ENCODE data around the gene COMT. TPM values are rescaled to one million over a fixed set of nuclear protein-coding genes. Genes with fewer than 3 reads are reported as not detected.

Gene COMT
- total and polyA plus RNA-seq, 2 of the 4 experiments (the other 2 are of a cell fraction): 202 to 347 TPM

GRCh38 chr22:19904174-19904856 is 37.3 kb upstream of the COMT start:
- H4K8ac ChIP-seq (ENCODE audit: low read depth in 2 of 2, low read length in 2 of 2): no peak overlapping the region
- H3K4me2 ChIP-seq (ENCODE audit: low read depth, low read length): no peak overlapping the region
- no TSS peak for BruUV-seq (replicated peaks)
- no peak overlapping the region for H2AFZ ChIP-seq (replicated peaks; ENCODE audit: low read length, poor library complexity)
- peaks cover 3% of the 10 kb centered on the region; the same call in 1 of the 2 replicates for H3K9me1 ChIP-seq (ENCODE audit: insufficient read depth, low read length)
- DNase-seq (no peak), ATAC-seq (ENCODE audit: low read depth) (no peak)
- H3K27me3 ChIP-seq (ENCODE audit: control insufficient read depth, insufficient read depth, low read length): no peaks in the 10 kb centered on the region
- no peak overlapping the region for H3K4me3 ChIP-seq (ENCODE audit: insufficient read depth, low read depth, low read length)
- no peak overlapping the region for H2BK20ac ChIP-seq (ENCODE audit: low read depth, low read length)
- no peak overlapping the region for H4K5ac ChIP-seq (ENCODE audit: low read depth, low read length)
- H3K14ac ChIP-seq (replicated peaks; ENCODE audit: low read depth, low read length): no peak overlapping the region
- H2AK9ac ChIP-seq (replicated peaks; ENCODE audit: low read depth, low read length, poor library complexity): peak overlapping the region; percentile 55
- no peak overlapping the region for H3K18ac ChIP-seq (ENCODE audit: low read depth, low read length)
- H3K9ac ChIP-seq (ENCODE audit: low read depth, low read length): no peak overlapping the region
- peaks cover 0 to 6% of the 10 kb centered on the region in 2 experiments; a peak in 2 of 4 replicates for H3K79me1 ChIP-seq (ENCODE audit: low read depth in 1 of 2, low read length in 2 of 2)
- no peak overlapping the region; the same call in 1 of the 2 replicates for H3K4ac ChIP-seq (ENCODE audit: low read depth, low read length)
- intact Hi-C loops (cut with micrococcal nuclease) (no loop called here), dilution Hi-C loops (cut with HindIII; ENCODE audit: low sequenced_read_pairs, unreplicated experiment) (no loop called here), in situ Hi-C loops (cut with MboI; ENCODE audit: low sequenced_read_pairs) (no loop called here)
- POLR2A ChIA-PET (ENCODE audit: unreplicated experiment): no interaction called here
- H4K20me1 ChIP-seq (ENCODE audit: insufficient read depth, low read length): no peaks in the 10 kb centered on the region
- H2BK5ac ChIP-seq (ENCODE audit: low read depth, low read length, poor library complexity, severe bottlenecking): no peak overlapping the region
- H3K27ac ChIP-seq (ENCODE audit: insufficient read depth, low read length): no peak overlapping the region
- H3K56ac ChIP-seq (ENCODE audit: extremely low read depth, insufficient read depth, low read length): no peak overlapping the region
- no peak overlapping the region for H4K91ac ChIP-seq (ENCODE audit: insufficient read depth, low read depth, low read length)
- H2BK15ac ChIP-seq (ENCODE audit: low read depth, low read length): no peak overlapping the region
- H3K9me3 ChIP-seq (ENCODE audit: control insufficient read depth, insufficient read depth, low read length): no peaks in the 10 kb centered on the region
- peaks cover 7% of the 10 kb centered on the region for H3K4me1 ChIP-seq (ENCODE audit: control insufficient read depth, insufficient read depth, low read length)
- H2BK120ac ChIP-seq (ENCODE audit: low read depth, low read length): peak overlapping the region; percentile 19; the same call in 1 of the 2 replicates
- no peak overlapping the region for H3K23ac ChIP-seq (ENCODE audit: low read depth, low read length)
- H2AK5ac ChIP-seq (ENCODE audit: low read depth, low read length): peak overlapping the region; percentile 38; the same call in 1 of the 2 replicates
- CTCF ChIA-PET: interaction anchor here (2.9 kb wide), 1 partner anchor 174 kb away, joined by 21 read pairs; no protein-coding TSS in a partner anchor
- 100% methylated on average over 1 of the region's 16 CpGs; no CpG with 5 or more reads in 1 of the 2 experiments for WGBS, 2 experiments (ENCODE audit: extremely low coverage in 2 of 2, insufficient read length in 1 of 2)
- peaks cover 3% of the 10 kb centered on the region for H3K36me3 ChIP-seq (ENCODE audit: control insufficient read depth, insufficient read depth, low read length)
- TF ChIP-seq CHD1 (IDR thresholded peaks at IDR 0.05; ENCODE audit: low read depth, low read length): no peak
- no peak for TF ChIP-seq RFX5 (IDR thresholded peaks at IDR 0.05; ENCODE audit: low read depth, low read length)
- TF ChIP-seq, protein P1, sequence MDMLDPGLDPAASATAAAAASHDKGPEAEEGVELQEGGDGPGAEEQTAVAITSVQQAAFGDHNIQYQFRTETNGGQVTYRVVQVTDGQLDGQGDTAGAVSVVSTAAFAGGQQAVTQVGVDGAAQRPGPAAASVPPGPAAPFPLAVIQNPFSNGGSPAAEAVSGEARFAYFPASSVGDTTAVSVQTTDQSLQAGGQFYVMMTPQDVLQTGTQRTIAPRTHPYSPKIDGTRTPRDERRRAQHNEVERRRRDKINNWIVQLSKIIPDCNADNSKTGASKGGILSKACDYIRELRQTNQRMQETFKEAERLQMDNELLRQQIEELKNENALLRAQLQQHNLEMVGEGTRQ (IDR thresholded peaks at IDR 0.05; ENCODE audit: low read depth, low read length): no peak
- TF ChIP-seq FOS (IDR thresholded peaks at IDR 0.05; ENCODE audit: low read depth, low read length): no peak
- no peak for TF ChIP-seq RCOR1 (IDR thresholded peaks at IDR 0.05; ENCODE audit: insufficient replicate concordance, low read length)
- TF ChIP-seq CEBPB (IDR thresholded peaks at IDR 0.05; ENCODE audit: low read depth, low read length): no peak
- TF ChIP-seq SMC3 (IDR thresholded peaks at IDR 0.05; ENCODE audit: low read depth, low read length): no peak
- TF ChIP-seq NFE2L2 (IDR thresholded peaks at IDR 0.05; ENCODE audit: low read depth, low read length): no peak
- TF ChIP-seq POLR2A (IDR thresholded peaks at IDR 0.05; ENCODE audit: low read depth, low read length): no peak
- no peak for TF ChIP-seq MAZ (IDR thresholded peaks at IDR 0.05; ENCODE audit: borderline replicate concordance, low read depth, low read length)
- no peak for TF ChIP-seq MAFK (IDR thresholded peaks at IDR 0.05; ENCODE audit: low read depth, low read length)
- TF ChIP-seq CTCF (conservative IDR thresholded peaks at IDR 0.05; ENCODE audit: low read depth, low read length): no peak
- TF ChIP-seq BHLHE40 (IDR thresholded peaks at IDR 0.05; ENCODE audit: low read depth, low read length): no peak
- no peak for TF ChIP-seq RAD21 (IDR thresholded peaks at IDR 0.05; ENCODE audit: low read length)
- no peak for TF ChIP-seq ELK1 (IDR thresholded peaks at IDR 0.05; ENCODE audit: borderline replicate concordance, low read depth, low read length)
